Calu3 (cell line): ENCODE data around the gene FARS2. TPM values are rescaled to one million over a fixed set of nuclear protein-coding genes. Genes with fewer than 3 reads are reported as not detected.

Source experiments
- BruUV-seq: library from RNA; stranded (reverse); fragments of 400-500 nt; replicated peaks from 2 replicates; lab custom pipeline; 2021; lab: Mats Ljungman, UMichigan
- CTCF ChIA-PET: fragments of 300-600 bp; sonication (Branson Sonifier 250); formaldehyde crosslinking; loops from one replicate; lab custom pipeline; 2022; ENCODE audit warnings: antibody characterized with exemption; lab: Charles Lee
- DNase-seq: peaks from one replicate; pipeline ENCODE4 v3.0.0; 2022
- H3K27ac Mint-ChIP-seq: one replicate; pipeline ENCODE4 v1.8.0; 2022; ENCODE audit warnings: mixed read lengths; ENCODE audit not compliant: unreplicated experiment
- H3K27me3 Mint-ChIP-seq: one replicate; pipeline ENCODE4 v1.8.0; 2022; ENCODE audit warnings: mixed read lengths; ENCODE audit not compliant: unreplicated experiment
- H3K36me3 Mint-ChIP-seq: one replicate; pipeline ENCODE4 v1.8.0; 2022; ENCODE audit warnings: mild to moderate bottlenecking, moderate library complexity, mixed read lengths; ENCODE audit not compliant: insufficient read depth, unreplicated experiment
- H3K4me1 Mint-ChIP-seq: one replicate; pipeline ENCODE4 v1.8.0; 2022; ENCODE audit warnings: mild to moderate bottlenecking, low read depth, mixed read lengths; ENCODE audit not compliant: unreplicated experiment
- H3K4me3 Mint-ChIP-seq: one replicate; pipeline ENCODE4 v1.8.0; 2022; ENCODE audit warnings: mild to moderate bottlenecking, low read depth, moderate library complexity, mixed read lengths; ENCODE audit not compliant: unreplicated experiment
- H3K9me3 Mint-ChIP-seq: one replicate; pipeline ENCODE4 v1.8.0; 2022; ENCODE audit warnings: low read depth, mixed read lengths; ENCODE audit not compliant: unreplicated experiment
- CTCF ChIP-seq: fragments of 200-600 bp; IDR thresholded peaks from one replicate; pipeline ENCODE4 v1.8.0; 2022; ENCODE audit warnings: antibody characterized with exemption; ENCODE audit not compliant: unreplicated experiment
- intact Hi-C: fragments of 100-400 bp; cut with micrococcal nuclease; formaldehyde crosslinking; loops from one replicate; pipeline ENCODE4 v1.10.0; 2022; ENCODE audit not compliant: unreplicated experiment
- total RNA-seq: library from RNA; stranded (reverse); gene quantifications from 2 replicates; pipeline ENCODE4 v1.2.3, GENCODE V29; 2022

FARS2 gene
- total RNA-seq, 1 experiment from 2014 or later = 13.4 TPM

DNA sequence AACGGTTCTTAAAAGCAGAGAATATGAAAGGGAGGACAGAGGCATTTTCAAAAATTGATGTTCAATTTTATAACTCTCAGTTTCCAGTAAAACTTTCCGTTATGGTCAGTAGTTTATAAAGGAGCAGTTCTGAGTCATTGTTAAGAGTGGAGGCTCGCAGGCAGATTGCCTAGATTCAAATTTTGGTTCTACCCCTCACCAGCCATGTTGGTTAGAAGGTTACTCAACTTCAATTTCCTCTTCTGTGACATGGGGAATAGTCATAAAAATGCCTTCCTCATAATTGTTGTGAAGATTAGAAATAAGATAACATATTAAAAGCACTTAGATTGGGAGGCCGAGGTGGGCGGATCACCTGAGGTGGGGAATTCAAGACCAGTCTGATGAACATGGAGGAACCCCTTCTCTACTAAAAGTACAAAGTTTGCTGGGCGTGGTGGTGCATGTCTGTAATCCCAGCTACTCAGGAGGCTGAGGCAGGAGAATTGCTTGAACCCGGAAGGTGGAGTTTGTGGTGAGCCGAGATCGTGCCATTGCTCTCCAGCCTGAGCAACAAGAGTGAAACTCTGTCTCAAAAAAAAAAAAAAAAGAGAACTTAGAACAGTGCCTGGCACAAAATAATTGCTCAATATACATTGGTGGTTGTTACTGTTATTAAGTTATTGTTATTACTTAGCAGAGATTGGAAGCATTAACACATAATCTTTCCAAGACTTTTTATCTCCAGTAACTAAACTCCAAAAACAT lies 396.5 kb downstream of the FARS2 start:
- DNase-seq = no peak
- H3K27ac Mint-ChIP-seq = no peak overlapping the region
- TF ChIP-seq CTCF = no peak
- CTCF ChIA-PET = no interaction called here
- no TSS peak for BruUV-seq
- H3K27me3 Mint-ChIP-seq = no peaks in the 10 kb centered on the region
- H3K9me3 Mint-ChIP-seq = no peaks in the 10 kb centered on the region
- intact Hi-C loops = no loop called here
- no peak overlapping the region for H3K4me3 Mint-ChIP-seq
- H3K4me1 Mint-ChIP-seq = no peaks in the 10 kb centered on the region
- peaks cover 4% of the 10 kb centered on the region for H3K36me3 Mint-ChIP-seq

DNA sequence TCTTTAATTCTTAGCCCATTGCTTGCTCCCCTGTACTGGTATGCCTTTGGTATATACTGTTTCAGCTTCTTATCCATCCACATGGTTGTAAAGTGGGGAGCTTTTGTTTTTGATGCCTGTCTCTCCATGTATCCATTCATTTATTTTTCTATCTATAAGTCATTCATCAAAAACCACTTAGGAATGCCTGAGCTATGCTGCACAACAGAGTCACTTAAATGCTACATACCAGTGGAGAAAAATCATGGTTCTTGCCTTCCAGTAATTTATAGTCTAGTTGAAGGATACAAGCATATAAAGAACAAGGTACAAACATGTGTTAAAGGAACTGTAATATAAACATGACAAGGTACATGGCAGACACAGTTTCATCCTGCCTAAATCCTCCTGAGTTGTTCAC lies 398.2 kb downstream of the FARS2 start:
- CTCF ChIA-PET = no interaction called here
- no peak for TF ChIP-seq CTCF
- Mint-ChIP-seq H3K27ac (no peak overlapping the region), H3K4me1 (no peaks in the 10 kb centered on the region), H3K4me3 (no peak overlapping the region), H3K9me3 (no peaks in the 10 kb centered on the region), H3K27me3 (no peaks in the 10 kb centered on the region), H3K36me3 (peaks cover 4% of the 10 kb centered on the region)
- intact Hi-C loops = no loop called here
- no peak for DNase-seq
- no TSS peak for BruUV-seq

DNA sequence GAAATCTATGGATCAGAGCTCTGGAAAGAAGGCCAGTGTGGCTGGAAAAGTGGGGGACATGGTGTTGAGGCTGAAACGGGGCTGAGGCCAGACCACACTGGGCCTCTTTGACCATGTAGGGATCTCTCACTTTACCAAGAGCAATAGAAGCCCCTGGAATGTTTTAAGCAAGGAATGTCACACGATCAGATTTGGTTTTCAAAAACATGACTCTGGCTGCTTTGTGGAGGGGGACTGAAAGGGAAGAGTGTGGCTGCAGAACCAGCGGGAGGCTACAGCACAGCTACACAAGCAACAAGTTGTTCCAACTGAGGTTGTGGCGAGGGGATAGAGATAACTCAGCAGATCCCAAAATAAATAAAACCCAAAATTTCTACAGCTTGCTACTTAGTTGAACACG lies 399.5 kb downstream of the FARS2 start:
- TF ChIP-seq CTCF = no peak
- no peak for DNase-seq
- Mint-ChIP-seq H3K27ac (no peak overlapping the region), H3K9me3 (no peaks in the 10 kb centered on the region), H3K36me3 (no peaks in the 10 kb centered on the region), H3K4me3 (no peak overlapping the region), H3K27me3 (no peaks in the 10 kb centered on the region), H3K4me1 (no peaks in the 10 kb centered on the region)
- intact Hi-C loops = no loop called here
- CTCF ChIA-PET = no interaction called here
- BruUV-seq = no TSS peak

GRCh38 chr6:5662797-5663196 lies 401.5 kb downstream of the FARS2 start:
- no peak for TF ChIP-seq CTCF
- Mint-ChIP-seq H3K4me3 (no peak overlapping the region), H3K27me3 (no peaks in the 10 kb centered on the region), H3K27ac (no peak overlapping the region), H3K36me3 (no peaks in the 10 kb centered on the region), H3K9me3 (no peaks in the 10 kb centered on the region), H3K4me1 (no peaks in the 10 kb centered on the region)
- no TSS peak for BruUV-seq
- DNase-seq = no peak
- CTCF ChIA-PET = no interaction called here
- intact Hi-C loops = no loop called here
